Measurements from ENCODE around the gene LTK.

LTK gene

GRCh38 chr15:41544650-41545015 lies 31.0 kb upstream of the LTK start:
- no peak for TF ChIP-seq CTCF (IDR thresholded peaks at IDR 0.05; ENCODE audit: low read depth, low read length)
- H3K27me3 ChIP-seq, result no peaks in the 10 kb centered on the region
- no peak for DNase-seq

GRCh38 chr15:41543521-41543870 lies 29.9 kb upstream of the LTK start:
- TF ChIP-seq CTCF (IDR thresholded peaks at IDR 0.05; ENCODE audit: low read depth, low read length), result no peak
- H3K4me3 ChIP-seq (ENCODE audit: low read depth, low read length), result peak overlapping the region; percentile 92
- no peaks in the 10 kb centered on the region for H3K27me3 ChIP-seq
- no peaks in the 10 kb centered on the region for H3K9me3 ChIP-seq
- 0 out of 2 replicates have a peak, but pooled peaks cover 2% of the 10 kb centered on the region for H3K4me1 ChIP-seq
- no peaks in the 10 kb centered on the region for H3K36me3 ChIP-seq
- no peak for DNase-seq

More at GRCh38 chr15:41544650-41545015, 31.0 kb upstream of the LTK start:
- no peaks in the 10 kb centered on the region for H3K9me3 ChIP-seq
- no peaks in the 10 kb centered on the region for H3K4me1 ChIP-seq
- H3K36me3 ChIP-seq, result no peaks in the 10 kb centered on the region
- peak overlapping the region; percentile 92 for H3K4me3 ChIP-seq (ENCODE audit: low read depth, low read length)

- Histone ChIP-seq H3K4me1 (peaks cover 7% of the 10 kb centered on the region; the same call in 1 of the 2 replicates), H3K9me3 (no peaks in the 10 kb centered on the region), H3K27me3 (no peaks in the 10 kb centered on the region), H3K4me3 (ENCODE audit: low read depth, low read length) (no peak overlapping the region), H3K36me3 (peaks cover 51% of the 10 kb centered on the region)
- no peak for DNase-seq
- no peak for TF ChIP-seq CTCF (IDR thresholded peaks at IDR 0.05; ENCODE audit: low read depth, low read length)
Measured at GRCh38 chr15:41536866-41537265, 23.2 kb upstream of the LTK start.

- Histone ChIP-seq H3K27me3 (no peaks in the 10 kb centered on the region), H3K36me3 (peaks cover 52% of the 10 kb centered on the region), H3K4me1 (peaks cover 18% of the 10 kb centered on the region), H3K9me3 (no peaks in the 10 kb centered on the region), H3K4me3 (ENCODE audit: low read depth, low read length) (no peak overlapping the region)
- DNase-seq, result no peak
- no peak for TF ChIP-seq CTCF (IDR thresholded peaks at IDR 0.05; ENCODE audit: low read depth, low read length)
Measured at GRCh38 chr15:41535544-41535943, 21.9 kb upstream of the LTK start.

GRCh38 chr15:41530363-41530956 lies 16.8 kb upstream of the LTK start:
- no peak for TF ChIP-seq CTCF (IDR thresholded peaks at IDR 0.05; ENCODE audit: low read depth, low read length)
- Histone ChIP-seq H3K4me1 (peaks cover 39% of the 10 kb centered on the region), H3K27me3 (no peaks in the 10 kb centered on the region), H3K36me3 (peaks cover 71% of the 10 kb centered on the region), H3K9me3 (no peaks in the 10 kb centered on the region), H3K4me3 (ENCODE audit: low read depth, low read length) (0 out of 2 replicates have a peak overlapping the region, but pooled peaks have one; percentile 1)
- peak; percentile 87 for DNase-seq

- TF ChIP-seq CTCF (IDR thresholded peaks at IDR 0.05; ENCODE audit: low read depth, low read length), result no peak
- no peak for DNase-seq
- peaks cover 2% of the 10 kb centered on the region; the same call in 1 of the 2 replicates for H3K4me1 ChIP-seq
- H3K4me3 ChIP-seq (ENCODE audit: low read depth, low read length), result no peak overlapping the region
- peaks cover 32% of the 10 kb centered on the region for H3K36me3 ChIP-seq
- H3K27me3 ChIP-seq, result no peaks in the 10 kb centered on the region
- no peaks in the 10 kb centered on the region for H3K9me3 ChIP-seq
Measured at GRCh38 chr15:41523097-41523496, 9.5 kb upstream of the LTK start.

All from BE2C (cell line).